Loucy (cell line): ENCODE results near the gene DEPDC5.

Source experiments
- EZH2phosphoT487 ChIP-seq: fragments of 200-600 bp; IDR thresholded peaks from 2 replicates; pipeline ENCODE4 v1.6.1; 2018; ENCODE audit warnings: antibody characterized with exemption, mild to moderate bottlenecking, moderate library complexity, borderline replicate concordance
- TF ChIP-seq, protein P1 (sequence below): fragments of 200-600 bp; sonication (generic); conservative IDR thresholded peaks from 2 replicates; pipeline ENCODE4 v1.5.1; 2014; ENCODE audit warnings: mild to moderate bottlenecking, antibody characterized with exemption, low read length

DNA sequence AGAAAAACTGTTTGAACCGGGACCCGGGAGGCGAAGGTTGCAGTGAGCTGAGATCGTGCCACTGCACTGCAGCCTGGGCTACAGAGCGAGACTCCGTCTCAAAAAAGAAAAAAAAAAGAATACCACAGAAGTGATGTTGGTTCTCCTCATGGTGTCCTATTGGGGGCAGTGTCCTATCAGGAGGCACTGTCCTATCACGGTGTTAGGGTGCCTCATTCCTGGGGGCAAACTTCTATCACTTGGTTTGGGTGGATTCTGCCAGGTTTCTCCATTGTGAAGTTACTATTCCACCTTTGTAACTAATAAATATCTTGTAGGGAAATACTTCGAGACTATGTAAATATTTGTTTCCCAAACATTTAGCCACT lies 23.5 kb upstream of the DEPDC5 start:
- TF ChIP-seq, protein P1, sequence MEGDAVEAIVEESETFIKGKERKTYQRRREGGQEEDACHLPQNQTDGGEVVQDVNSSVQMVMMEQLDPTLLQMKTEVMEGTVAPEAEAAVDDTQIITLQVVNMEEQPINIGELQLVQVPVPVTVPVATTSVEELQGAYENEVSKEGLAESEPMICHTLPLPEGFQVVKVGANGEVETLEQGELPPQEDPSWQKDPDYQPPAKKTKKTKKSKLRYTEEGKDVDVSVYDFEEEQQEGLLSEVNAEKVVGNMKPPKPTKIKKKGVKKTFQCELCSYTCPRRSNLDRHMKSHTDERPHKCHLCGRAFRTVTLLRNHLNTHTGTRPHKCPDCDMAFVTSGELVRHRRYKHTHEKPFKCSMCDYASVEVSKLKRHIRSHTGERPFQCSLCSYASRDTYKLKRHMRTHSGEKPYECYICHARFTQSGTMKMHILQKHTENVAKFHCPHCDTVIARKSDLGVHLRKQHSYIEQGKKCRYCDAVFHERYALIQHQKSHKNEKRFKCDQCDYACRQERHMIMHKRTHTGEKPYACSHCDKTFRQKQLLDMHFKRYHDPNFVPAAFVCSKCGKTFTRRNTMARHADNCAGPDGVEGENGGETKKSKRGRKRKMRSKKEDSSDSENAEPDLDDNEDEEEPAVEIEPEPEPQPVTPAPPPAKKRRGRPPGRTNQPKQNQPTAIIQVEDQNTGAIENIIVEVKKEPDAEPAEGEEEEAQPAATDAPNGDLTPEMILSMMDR: peak; percentile 47
- no peak for TF ChIP-seq EZH2phosphoT487
